Breast epithelium (tissue), 4 donors: Measurements from ENCODE around the gene HMGA1. TPM values are rescaled to one million over a fixed set of nuclear protein-coding genes. Genes with fewer than 3 reads are reported as not detected.

Experiments
- DNase-seq, 2 donors: peaks; one replicate each; pipeline ENCODE4 v3.0.0-alpha.2; 2019; ENCODE audit warnings: low spot score in 2 of 2
- H3K27ac ChIP-seq, 2 donors: fragments of 200-600 bp; sonication (generic) in 1 of 2; one replicate each; pipeline ENCODE4 v1.5.1; 2016 to 2019; ENCODE audit warnings: mild to moderate bottlenecking in 1 of 2
- H3K27me3 ChIP-seq, 2 donors: fragments of 200-600 bp; sonication (generic) in 1 of 2; one replicate each; pipeline versions ENCODE4 v1.5.1 to v1.6.0; 2017 to 2019; ENCODE audit warnings: control low read depth in 1 of 2, mild to moderate bottlenecking in 1 of 2
- H3K36me3 ChIP-seq: fragments of 200-600 bp; one replicate; pipeline ENCODE4 v1.5.1; 2019
- H3K4me1 ChIP-seq, 2 donors: fragments of 200-600 bp; sonication (generic); one replicate each; pipeline ENCODE4 v1.5.1; 2016 to 2019; ENCODE audit warnings: control low read depth in 1 of 2
- H3K4me3 ChIP-seq, 3 donors: fragments of 200-600 bp; sonication (generic); 1 replicate in 2 of 3; 2 replicates in 1 of 3; pipeline ENCODE4 v1.5.1; 2016 to 2019; ENCODE audit warnings: mild to moderate bottlenecking in 3 of 3, moderate library complexity in 2 of 3
- H3K9me3 ChIP-seq, 2 donors: fragments of 200-600 bp; sonication (generic) in 1 of 2; one replicate each; pipeline ENCODE4 v1.5.1; 2016 to 2019; ENCODE audit warnings: control low read depth in 1 of 2
- CTCF ChIP-seq, 3 donors: fragments of 450-650 bp; IDR thresholded peaks; one replicate each; pipeline ENCODE4 v1.5.1; 2016 to 2017; ENCODE audit warnings: antibody characterized with exemption in 3 of 3, mild to moderate bottlenecking in 3 of 3, moderate library complexity in 3 of 3
- POLR2A ChIP-seq: fragments of 450-650 bp; IDR thresholded peaks from one replicate; pipeline ENCODE4 v1.6.1; 2016; ENCODE audit warnings: antibody characterized with exemption, mild to moderate bottlenecking, moderate library complexity
- POLR2AphosphoS5 ChIP-seq, 3 donors: sonication (generic); formaldehyde crosslinking; IDR thresholded peaks; one replicate each; pipeline ENCODE4 v1.6.1; 2017; ENCODE audit warnings: antibody characterized with exemption in 3 of 3
- intact Hi-C: fragments of 100-400 bp; cut with DNase I; formaldehyde crosslinking; loops from one replicate; pipeline ENCODE4 v1.15.1; 2023; ENCODE audit warnings: low total_unique reads
- total RNA-seq, 3 donors: library from RNA; depleted of rRNA; stranded (reverse); fragments of >200 nt; gene quantifications; one replicate each; pipeline ENCODE4 v1.1.0, GENCODE V29; 2016

Gene HMGA1
- total RNA-seq, 3 donors from 2014 or later, result 10.9 to 20.9 (median 12.8) TPM

GRCh38 chr6:34196116-34196832 is 40.4 kb upstream of the HMGA1 start:
- intact Hi-C loops, result no loop called here
- peak overlapping the region; percentile 44 to 67 (median 53) for H3K4me3 ChIP-seq
- H3K4me1 ChIP-seq, result no peaks in the 10 kb centered on the region
- no peaks in the 10 kb centered on the region for H3K36me3 ChIP-seq
- peak; percentile 67 to 85 for DNase-seq
- H3K27ac ChIP-seq, result no peak overlapping the region
- H3K27me3 ChIP-seq, result no peaks in the 10 kb centered on the region
- no peaks in the 10 kb centered on the region for H3K9me3 ChIP-seq
- TF ChIP-seq CTCF (IDR thresholded peaks at IDR 0.05), result peak; percentile 95 to 97 (median 96)
- TF ChIP-seq POLR2AphosphoS5 (IDR thresholded peaks at IDR 0.05), result peak in 1 of 3 donors; percentile 61
- no peak for TF ChIP-seq POLR2A

- DNase-seq, result no peak
These were observed 39.9 kb upstream of the HMGA1 start for GRCh38 chr6:34196833-34197195.

GRCh38 chr6:34200340-34200971 is 36.2 kb upstream of the HMGA1 start:
- H3K36me3 ChIP-seq, result no peaks in the 10 kb centered on the region
- no peaks in the 10 kb centered on the region for H3K27me3 ChIP-seq
- TF ChIP-seq CTCF (IDR thresholded peaks at IDR 0.05) (no peak), POLR2AphosphoS5 (IDR thresholded peaks at IDR 0.05) (no peak), POLR2A (no peak)
- no peaks in the 10 kb centered on the region for H3K9me3 ChIP-seq
- DNase-seq, result no peak
- intact Hi-C loops, result no loop called here
- H3K27ac ChIP-seq, result no peak overlapping the region
- no peaks in the 10 kb centered on the region for H3K4me1 ChIP-seq
- no peak overlapping the region for H3K4me3 ChIP-seq

More at GRCh38 chr6:34196833-34197195, 39.9 kb upstream of the HMGA1 start:
- Histone ChIP-seq H3K36me3 (no peaks in the 10 kb centered on the region), H3K4me3 (peak overlapping the region; percentile 44 to 67 (median 53)), H3K9me3 (no peaks in the 10 kb centered on the region), H3K4me1 (no peaks in the 10 kb centered on the region), H3K27ac (no peak overlapping the region), H3K27me3 (no peaks in the 10 kb centered on the region)
- intact Hi-C loops, result no loop called here
- TF ChIP-seq POLR2A, result no peak
- TF ChIP-seq POLR2AphosphoS5 (IDR thresholded peaks at IDR 0.05), result no peak
- TF ChIP-seq CTCF (IDR thresholded peaks at IDR 0.05), result no peak

GRCh38 chr6:34201455-34202107 is 35.1 kb upstream of the HMGA1 start:
- intact Hi-C loops, result no loop called here
- Histone ChIP-seq H3K4me1 (no peaks in the 10 kb centered on the region), H3K9me3 (no peaks in the 10 kb centered on the region), H3K36me3 (no peaks in the 10 kb centered on the region), H3K27ac (no peak overlapping the region), H3K27me3 (no peaks in the 10 kb centered on the region), H3K4me3 (no peak overlapping the region)
- no peak for DNase-seq
- TF ChIP-seq POLR2A (no peak), POLR2AphosphoS5 (IDR thresholded peaks at IDR 0.05) (no peak), CTCF (IDR thresholded peaks at IDR 0.05) (no peak)
